ENCODE results near the gene MOB3B.

DNA sequence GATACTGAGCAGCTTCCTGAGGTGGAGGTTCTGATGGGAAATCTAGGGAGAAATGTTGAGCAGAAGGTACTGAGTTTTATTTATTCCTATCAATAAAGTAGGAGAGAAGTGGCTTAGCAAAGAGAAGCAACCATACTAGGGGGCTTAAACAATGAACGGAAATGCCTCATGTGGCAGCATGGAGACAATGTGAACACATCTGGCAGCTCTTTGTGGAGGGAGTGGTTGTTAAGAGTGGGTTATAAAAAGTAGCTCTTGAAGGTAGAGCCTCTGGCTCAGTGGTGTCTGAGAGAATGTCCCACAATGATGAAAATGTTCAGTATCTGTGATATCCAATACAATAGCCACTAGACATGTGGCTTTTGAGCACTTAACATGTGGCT lies 179.9 kb downstream of the MOB3B start:
- TF ChIP-seq, protein P1, sequence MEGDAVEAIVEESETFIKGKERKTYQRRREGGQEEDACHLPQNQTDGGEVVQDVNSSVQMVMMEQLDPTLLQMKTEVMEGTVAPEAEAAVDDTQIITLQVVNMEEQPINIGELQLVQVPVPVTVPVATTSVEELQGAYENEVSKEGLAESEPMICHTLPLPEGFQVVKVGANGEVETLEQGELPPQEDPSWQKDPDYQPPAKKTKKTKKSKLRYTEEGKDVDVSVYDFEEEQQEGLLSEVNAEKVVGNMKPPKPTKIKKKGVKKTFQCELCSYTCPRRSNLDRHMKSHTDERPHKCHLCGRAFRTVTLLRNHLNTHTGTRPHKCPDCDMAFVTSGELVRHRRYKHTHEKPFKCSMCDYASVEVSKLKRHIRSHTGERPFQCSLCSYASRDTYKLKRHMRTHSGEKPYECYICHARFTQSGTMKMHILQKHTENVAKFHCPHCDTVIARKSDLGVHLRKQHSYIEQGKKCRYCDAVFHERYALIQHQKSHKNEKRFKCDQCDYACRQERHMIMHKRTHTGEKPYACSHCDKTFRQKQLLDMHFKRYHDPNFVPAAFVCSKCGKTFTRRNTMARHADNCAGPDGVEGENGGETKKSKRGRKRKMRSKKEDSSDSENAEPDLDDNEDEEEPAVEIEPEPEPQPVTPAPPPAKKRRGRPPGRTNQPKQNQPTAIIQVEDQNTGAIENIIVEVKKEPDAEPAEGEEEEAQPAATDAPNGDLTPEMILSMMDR (IDR thresholded peaks at IDR 0.05): no peak
- no peak for TF ChIP-seq POLR2A (IDR thresholded peaks at IDR 0.05)
